ENCODE results near the gene SHROOM2.
"Not testable (repeated sequence)": the region's sequence is repeated elsewhere in the genome, so short reads cannot be mapped to it uniquely, and the experiment has no call there.

Gene SHROOM2

DNA sequence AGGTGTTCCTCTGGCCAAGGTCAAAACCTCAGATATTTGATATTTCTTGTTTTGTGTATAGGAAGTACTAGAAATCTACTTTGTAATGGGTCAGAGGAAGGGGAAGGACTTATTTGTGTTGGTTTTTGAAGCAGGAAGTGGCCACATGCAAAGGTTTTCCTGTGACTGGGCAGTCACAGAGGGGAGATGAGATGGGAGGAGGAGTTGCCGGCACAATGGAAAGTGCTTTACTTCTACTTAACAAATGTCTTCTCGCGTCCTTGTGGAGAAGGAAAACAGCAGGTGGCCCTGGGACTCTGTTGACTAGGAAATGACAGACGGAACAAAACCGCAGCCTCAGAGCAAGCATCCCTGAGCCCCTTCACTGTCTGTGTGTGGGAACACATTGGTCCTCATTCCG is 46.6 kb downstream of the SHROOM2 start:
- no peak for DNase-seq

DNA sequence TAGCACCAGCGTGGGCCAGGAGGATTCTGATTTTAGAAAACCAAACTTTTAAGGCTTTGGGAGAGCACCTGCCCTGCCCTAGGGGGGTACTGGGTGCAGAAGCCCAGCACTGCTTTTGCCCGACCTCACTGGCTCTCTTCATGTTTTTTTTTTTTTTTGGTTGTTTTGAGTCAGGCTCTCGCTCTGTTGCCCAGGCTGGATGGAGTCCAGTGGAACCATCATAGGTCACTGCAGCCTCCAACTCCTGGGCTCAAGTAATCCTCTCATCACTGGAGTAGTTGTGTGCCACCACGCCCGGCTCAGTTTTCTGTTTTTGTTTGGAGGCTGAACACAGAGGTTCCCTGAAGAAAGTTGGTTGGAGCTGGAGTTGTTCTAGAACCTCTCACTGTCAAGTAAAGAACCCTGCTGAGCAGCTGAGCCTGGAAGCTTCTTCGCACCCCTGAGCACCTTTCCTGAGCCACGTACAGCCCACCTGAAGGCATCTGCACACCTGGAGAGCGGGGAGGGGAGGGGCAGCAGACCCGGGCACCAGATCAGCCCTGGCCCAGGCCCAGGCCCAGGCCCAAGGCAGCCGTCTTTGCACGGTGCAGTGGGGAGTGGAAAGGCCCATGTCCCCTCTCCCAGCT is 49.5 kb downstream of the SHROOM2 start:
- DNase-seq = no peak

DNA sequence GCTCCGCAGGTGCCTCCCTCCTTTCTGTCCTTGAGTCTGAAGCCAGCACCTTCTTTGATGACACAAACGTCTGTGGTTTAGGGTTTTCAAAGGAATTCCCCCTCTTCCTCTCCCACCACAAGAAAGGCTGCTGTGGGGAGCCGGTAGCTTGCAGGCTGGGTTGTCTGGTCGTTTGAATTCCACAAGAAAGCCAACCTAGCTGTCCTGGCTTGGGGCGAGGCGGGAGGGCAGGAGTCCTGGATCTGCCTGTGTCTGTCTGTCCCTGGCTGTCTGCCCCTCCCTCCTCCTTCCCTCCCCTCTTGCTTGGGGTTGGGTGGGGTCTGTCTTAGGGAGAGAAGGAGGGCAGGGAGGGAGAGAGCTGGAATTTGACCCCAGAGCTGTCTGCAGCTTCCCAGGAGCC is 56.3 kb downstream of the SHROOM2 start:
- no peak for DNase-seq

DNA sequence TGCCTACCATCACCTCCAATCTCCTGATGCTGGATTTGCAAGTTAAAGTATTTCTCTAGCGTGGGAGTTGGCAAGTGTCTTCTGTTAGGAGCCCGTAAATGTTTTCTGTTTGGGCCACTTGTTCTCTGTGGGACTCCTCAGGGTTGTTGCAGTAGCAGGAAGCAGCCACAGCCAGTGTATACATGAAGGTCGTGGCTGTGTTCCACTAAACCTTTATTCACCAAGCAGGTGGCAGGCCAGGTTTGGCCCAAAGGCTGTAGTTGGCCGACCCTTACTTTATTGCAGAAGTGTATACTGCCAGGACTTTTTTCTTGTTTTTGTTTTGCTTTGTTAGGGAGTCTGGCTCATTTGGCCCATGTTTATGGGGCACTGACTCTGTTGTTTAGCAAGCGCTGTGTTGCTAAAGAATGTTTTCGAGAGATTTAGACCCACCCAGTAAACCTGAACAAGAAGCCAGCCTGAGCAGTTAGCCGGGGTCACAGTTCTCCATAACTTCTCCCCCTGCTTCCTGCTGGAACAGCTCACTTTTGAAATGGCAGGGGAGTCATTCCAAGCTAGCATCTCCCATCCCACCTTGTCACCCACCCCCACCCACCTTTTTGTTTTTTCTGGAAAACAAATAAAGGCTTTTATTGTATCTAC is 58.8 kb downstream of the SHROOM2 start:
- DNase-seq = no peak

DNA sequence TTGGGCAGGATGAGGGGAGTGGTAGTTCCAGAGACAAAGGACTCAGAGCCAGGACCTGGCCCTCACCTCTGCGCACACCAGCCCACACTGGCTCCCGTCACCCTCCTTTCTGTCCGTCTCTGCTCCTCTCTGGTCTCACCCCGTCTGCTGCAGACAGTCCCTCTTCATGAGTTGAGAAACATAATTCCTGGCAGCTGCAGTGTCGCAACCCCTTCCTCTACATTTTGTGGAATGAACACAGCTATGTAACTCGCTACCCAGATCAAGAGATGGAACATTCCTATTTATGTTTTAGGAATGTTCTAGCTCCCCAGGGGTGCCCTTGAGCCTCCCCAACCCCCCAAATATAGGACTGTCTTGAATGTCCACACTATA is 59.3 kb downstream of the SHROOM2 start:
- DNase-seq = no peak

DNA sequence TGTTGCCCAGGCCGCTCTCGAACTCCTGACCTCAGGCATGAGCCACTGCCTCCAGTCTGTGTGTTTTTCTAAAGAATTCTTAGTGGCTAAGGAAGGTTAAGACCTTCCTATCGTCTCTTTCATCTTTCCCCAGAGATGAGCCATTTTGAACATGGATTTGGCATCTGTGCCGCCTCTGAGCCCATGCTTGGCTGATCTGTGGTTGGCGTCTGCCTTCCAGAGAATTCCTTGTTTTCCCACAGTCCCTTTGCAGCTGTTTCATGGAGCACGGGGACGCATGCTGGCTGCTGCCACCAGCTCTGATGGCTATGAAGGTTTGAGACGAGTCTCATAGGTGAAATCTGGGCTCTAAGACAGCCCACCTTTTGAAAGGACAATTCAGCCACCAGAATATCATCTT is 60.4 kb downstream of the SHROOM2 start:
- DNase-seq = no peak

DNA sequence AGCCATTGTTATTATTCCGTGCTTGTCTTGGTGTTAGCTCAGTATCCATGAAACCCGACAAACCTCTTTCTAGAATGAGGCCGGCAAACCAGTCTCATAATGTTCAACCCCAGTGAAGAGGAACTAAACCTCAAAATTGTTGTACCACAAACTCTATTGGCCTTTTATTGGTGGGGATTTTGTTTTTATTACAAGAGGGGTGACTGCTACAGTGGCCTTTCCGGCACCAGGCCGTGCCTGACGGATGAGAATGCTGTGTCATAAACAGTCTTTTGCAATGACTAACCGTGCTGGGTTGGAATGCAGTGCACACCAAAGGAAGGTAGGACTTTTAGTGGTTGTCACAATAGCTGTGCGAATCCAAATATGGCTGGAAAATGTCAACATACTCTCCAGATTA is 60.8 kb downstream of the SHROOM2 start:
- DNase-seq = no peak

DNA sequence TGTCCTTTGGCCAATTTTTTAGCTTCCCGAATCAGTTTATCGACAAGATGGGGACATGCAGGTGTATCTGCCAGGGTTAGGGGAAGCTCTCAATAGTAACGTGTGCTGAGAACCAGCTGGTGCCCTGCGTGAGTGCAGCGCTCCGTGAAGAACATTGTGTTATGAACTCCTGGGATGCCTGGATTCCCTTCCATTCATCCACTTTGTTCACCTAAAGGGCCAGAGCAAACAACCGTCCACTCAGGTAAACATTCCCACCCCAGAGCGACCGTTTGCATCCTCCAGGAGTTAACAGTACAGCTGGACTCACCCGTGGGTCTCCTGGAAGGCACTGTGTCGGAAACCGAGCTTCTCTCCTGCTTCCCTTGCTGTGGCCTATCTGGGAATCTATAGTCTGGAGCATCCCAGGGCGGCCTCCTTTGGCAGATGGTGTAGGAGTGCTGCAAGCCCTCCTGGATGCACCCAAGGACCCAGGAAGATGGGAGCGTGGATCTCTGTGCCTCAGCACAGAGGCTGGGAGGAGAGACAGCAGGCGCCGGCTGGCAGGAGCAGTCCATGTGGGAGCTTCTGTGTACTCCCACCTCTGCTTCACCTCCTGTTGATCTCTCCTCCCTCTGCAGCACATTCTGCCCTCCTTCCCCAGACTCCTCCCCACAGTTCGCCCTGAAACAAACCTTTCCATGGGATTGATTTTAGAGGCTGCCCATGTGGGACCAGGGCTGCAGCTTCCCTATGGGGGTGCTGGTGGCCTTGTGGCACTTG is 62.7 kb downstream of the SHROOM2 start:
- DNase-seq = no peak

DNA sequence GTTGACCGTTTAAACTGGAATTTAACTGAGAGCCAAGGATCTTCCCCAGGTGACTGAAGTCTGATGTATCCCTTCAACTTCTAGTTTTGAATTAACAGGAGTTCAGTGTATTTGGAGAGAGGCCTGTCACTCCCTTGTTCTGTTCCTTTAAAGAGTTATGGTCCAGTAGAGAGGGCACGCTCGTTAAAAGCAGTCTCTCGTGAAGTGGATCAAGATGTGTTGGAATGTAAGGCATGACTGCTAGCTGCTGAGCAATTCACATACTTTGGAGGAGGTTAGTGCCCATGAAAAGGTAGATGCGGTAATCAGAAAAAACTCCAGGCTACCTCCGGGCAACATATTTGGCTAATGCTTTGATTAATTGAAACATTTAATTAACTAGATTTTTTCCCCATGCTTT is 65.7 kb downstream of the SHROOM2 start:
- DNase-seq = no peak

DNA sequence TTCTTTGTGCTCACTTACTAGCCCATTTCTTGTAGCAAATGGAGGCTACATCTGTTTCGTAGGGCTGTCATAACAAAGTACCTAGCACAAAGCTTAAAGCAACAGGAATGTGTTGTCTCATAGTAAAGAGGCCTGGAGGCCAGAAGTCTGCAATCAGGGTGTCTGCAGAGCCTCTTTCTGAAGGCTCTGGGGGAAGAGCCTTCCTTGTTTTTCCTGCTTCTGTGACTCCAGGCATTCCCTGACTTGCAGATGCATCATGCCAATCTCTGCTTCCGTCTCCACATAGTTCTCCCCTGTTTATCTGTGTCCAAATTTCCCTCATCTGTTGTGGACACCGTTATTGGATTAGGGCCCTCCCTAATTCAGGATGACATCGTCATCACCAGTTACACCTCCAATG is 67.1 kb downstream of the SHROOM2 start:
- DNase-seq = no peak

DNA sequence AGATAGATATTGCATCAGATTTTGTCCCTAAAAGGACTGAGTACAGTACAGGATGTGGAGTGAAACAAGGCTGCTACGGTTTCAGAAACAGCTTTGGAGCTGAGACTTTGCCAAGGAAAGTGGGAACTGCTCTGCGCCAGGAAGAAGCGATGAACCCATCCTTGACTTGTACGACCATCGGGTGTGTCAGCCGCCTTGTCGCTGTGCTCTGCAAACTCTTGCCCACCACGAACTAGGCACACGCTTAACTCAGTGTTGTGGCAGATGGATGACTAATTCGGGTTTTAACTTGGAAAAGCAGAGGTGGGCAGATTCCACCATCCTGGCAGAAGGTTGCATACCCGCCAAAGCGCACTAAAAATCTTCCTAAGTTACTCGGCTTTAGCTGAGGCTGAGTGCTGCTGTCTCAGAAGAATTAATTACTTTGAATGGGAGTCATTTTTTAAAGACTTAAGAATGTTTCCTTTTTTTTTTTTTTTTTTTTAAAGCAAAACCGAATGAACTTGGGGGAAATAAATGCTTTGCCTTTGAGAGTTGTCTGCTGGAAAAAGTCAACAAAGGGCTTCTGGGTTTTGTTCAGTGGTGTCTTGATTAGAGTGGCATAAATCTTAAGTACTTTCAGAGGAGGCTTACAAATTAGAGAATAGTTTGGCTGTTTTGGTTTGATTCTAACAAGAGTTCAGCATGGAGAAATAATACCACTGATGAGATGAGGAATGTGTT is 69.5 kb downstream of the SHROOM2 start:
- DNase-seq = no peak

DNA sequence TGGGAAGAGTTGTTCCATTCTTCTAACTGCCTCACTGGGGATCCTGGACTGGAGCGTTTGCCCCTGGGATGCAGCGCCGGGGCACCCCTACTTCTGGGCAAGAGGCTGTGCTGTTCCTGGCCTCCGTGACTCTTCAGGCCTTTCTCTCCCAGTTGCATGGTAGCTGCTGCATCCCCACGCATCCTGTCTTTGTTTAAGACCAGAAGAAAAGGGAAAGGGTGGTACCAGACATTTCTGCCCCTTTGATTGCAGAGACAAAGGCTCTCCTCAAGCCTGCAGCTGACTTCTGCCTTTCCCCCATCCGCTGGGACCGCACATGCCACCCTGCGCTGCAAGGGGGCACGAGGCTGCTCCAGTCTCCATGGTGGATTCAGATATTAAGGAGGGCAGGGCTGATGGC is 70.4 kb downstream of the SHROOM2 start:
- DNase-seq = no peak

DNA sequence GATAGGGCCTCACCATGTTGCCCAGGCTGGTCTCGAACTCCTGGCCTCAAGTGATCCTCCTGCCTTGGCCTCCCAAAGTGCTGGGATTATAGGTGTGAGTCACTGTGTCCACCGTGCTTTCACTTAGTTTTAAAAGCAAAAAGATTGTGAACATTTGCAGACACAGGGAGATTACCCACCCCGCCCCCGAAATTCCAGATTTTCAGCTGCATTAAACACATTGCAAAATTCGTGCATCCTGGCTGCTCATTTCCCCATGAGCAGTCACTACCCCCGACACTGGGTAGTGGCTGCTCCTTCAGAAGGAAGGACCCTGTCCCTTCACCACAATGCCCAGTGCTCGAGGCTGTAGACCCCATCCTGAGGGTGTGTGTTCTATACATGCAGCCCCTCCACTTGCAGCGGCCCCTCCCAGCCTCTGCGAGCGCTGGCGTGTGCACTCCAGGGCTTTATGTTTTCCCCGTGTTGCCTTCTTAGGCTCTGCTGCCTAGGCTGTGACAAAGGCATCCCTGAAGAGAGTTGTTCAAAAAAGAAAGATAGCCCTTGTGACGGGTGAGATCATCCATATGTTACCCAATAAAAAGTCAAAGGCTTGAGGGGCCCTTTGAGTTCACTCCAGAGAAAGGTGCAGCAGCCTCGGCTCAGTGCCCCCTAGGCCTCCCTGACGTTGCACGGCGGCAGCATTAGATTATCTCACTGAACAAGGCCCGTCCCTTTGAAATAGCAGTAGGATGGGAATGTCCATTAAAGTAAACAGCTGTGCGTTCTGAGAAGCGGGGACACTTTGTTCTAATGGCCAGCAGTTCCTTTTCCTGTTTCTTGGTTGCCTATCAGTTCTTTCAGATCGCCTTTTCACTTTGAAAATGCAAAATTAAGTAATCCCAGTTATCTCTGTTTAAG is 71.6 kb downstream of the SHROOM2 start:
- no peak for DNase-seq

DNA sequence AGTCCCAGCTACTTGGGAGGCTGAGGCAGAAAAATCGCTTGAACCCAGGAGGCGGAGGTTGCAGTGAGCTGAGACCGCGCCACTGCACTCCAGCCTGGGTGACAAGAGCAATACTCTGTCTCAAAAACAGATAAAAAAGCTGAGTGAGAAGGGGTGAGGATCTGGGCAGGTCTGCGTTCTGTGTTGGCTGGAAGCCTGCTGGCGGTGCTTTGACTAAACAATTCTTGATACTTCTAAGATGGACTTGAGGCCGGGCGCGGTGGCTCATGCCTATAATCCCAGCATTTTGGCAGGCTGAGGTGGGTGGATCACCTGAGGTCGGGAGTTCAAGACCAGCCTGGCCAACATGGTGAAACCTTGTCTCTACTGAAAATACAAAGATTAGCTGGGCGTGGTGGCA is 72.5 kb downstream of the SHROOM2 start:
- not testable (repeated sequence) for DNase-seq

DNA sequence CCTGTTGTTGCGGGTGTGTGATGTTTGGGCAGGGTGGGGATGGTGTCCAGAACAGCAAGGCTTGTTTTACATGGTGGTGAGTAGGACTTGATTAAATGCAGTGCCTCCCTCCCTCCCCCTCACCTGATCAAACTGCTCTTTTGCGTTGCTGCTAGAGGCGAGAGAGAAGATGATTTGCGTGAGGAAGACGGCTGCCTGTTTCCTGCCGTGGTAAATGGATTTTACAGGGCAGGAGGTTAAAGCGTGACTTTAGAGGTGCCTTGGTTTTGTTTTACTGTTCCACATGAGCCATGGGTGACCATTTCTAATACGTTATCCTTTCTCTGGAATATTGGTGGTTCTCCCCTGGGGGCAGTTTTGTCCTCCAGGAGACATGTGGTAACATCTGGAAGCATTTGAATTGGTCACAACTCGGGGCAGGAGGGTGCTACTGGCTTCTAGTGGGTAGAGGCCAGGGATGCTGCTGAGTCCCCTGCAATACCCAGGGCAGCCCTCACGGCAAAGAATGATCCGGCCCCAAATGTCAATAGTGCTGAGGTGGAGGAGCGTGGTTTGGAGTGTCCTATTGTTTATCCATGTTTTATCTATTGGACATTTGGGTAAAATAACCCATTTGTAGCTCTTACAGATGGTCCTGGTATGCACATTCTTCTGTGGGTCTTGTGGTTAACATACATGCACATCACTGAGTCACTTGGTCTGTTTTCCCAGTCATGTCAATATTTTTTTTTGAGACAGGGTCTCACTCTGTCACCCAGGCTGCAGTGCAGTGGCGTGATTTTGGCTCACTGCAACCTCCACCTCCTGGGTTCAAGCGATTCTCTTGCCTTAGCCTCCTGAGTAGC is 73.7 kb downstream of the SHROOM2 start:
- DNase-seq = no peak

DNA sequence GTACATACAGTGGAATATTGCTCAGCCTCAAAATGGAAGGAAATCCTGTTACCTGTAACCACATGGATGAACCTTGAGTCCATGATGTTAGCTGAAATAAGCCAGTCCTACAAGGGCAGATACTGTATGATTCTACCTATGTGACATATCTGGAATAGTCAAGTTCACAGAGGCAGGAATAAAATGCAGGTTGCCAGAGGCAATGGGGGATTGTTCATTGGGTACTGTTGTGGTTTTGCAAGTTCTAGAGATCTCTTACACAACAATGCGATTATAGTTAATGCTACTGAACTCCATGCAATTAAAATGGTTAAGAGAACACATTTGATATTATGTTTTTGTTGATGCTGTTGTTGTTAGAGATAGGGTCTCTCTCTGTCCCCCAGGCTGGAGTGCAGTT is 74.6 kb downstream of the SHROOM2 start:
- no peak for DNase-seq

DNA sequence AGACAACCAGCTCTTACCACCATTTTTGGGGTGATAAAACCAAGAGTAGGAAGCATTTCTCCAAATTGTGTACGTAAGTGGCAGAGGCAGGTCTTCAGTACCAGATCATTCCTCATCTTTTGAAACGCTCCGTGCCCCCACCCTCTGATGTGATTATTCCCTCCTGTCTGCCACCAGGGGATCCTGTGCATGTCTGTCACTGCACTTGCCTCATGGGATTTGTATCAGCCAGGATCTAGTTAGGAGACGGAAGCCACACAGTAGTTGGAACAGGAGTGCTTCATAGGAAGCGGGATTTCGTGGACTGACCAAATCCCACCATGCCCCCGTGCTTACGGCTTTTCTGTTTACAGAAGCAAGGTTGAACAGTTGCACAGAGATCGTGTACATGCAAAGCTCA is 75.5 kb downstream of the SHROOM2 start:
- no peak for DNase-seq

DNA sequence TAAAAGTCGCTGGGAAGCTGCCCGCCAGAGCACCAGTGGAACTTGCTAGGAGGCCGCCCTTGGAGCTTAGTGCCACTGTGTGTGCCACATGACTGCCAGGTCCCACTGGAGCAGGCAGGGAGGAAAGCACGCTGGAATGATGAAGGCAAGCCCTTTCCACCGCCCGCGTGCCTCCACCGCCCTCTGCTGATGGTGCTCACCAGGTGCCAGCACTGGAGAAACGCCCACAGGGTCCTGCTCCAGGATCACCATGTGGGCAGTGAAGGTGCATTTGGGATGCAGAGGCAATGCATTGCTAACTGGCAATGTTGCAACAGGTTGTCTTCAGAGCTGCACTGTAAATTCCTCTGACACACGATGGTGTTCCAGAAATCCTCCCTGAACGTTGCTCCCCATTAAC is 76.3 kb downstream of the SHROOM2 start:
- DNase-seq = no peak

DNA sequence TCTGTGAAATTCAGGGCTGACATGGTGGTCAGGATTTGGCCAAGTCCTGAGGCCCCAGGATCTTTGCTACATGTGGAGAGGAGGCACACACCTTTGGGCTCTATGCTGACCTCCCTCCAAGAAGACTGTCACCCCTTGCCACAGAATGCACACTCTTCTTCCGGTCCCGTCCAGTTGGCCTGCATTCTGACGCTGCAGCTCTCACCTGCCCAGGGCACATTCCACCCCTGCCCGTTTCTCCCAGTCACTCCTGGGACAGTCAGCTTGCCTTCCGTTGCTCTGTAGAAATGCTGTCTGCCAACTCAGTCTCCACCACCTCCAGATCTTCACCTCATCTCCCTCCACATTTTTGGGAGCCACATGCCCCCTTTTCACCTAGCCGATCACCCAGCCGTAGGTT is 76.7 kb downstream of the SHROOM2 start:
- no peak for DNase-seq

DNA sequence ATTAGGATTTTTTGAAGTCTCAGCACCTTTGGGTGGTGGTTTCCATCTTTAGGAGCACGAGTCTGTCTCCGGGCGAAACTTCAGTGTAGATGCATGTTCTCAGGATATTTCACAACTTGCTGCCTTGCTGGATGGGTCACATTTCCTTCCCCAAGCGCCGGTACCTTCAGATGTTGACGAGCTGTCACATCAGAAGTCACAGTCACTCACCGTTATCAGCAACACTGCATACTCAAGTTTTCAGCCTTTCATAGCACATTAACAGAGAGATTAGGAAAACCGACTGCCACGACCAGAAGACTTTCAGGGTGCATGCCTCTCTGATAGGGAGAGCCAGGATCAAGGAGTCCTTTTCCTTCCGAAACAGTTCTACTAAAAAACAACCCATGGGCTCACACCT is 77.8 kb downstream of the SHROOM2 start:
- no peak for DNase-seq

DNA sequence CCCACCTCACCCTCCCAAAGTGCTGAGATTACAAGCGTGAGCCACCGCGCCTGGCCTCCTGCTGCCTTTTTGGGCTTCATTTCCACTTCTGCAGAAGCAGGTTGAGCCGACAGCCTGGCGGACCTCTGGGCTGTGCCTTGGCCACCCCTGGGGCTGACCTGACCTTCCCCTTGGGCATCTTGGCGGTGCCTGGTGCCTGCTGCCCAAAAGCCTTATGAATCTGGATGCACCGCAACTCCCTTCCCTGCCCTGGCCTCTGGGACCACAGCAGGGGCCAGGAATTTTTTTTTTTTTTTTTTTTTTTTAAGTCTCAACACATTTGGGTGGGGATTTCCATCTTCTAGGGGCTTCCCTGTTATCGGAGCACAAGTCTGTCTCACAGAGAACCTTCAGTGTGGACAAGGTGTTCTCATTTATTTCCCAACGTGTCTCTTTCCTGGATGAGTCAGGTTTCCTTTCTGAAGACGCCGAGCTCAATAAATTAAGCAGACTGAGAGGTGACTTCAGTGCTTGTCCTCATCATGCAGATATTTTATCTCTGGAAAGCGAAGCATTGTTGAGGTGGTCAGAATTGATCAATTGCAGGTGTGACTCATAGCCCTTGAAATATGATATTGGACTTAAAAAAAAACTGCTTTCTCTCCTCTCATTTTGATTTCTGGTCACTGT is 79.7 kb downstream of the SHROOM2 start:
- no peak for DNase-seq

Data from T-helper 1 cell (primary cell).